HG02870 (cell line): ENCODE data around the gene PNMA6A.
A peak's percentile ranks its signal among the peaks of the same experiment; 100 is the strongest.
"Not testable (repeated sequence)": the region's sequence is repeated elsewhere in the genome, so short reads cannot be mapped to it uniquely, and the experiment has no call there.

Experiments used
- ATAC-seq: cut with Tn5 transposase; IDR thresholded peaks from one replicate; pipeline ENCODE4 v1.9.1; 2021; ENCODE audit warnings: mild to moderate bottlenecking, moderate library complexity; ENCODE audit not compliant: unreplicated experiment

The PNMA6A gene

DNA sequence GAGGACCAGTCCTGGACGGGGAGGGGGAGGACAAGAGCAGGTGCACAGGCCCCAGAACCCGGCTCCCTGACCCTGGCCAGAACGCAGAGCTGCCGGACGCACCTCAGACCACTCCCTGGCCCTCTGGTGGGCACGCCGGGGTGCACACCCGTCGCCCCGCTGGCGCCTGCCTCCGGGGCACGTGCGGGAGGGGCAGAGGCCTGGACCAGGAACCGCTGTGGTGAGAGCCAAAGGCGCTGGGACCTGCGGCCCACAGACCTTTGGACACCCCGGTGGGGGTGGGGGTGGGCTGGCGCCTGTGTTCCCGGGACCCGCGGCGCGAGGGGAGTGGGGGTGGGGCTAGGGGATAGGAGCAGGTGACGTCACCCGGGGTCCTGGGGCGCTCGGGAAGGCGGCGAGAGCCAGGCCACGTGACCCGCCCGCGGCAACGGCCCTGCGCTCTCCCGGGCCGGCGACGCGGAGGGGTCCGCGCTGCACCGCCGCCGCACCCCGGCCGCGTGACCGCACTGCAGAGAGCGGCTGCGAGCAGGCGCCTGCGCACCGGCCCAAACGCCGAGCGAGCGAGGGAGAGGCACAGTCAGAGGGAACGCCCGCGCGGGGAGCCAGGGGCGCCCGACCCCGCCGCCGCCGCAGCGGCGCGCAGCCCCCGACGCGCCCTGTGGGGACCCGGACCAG, at the start of gene PNMA6A:
PNMA6A (plus strand) TSS at position 546 of the 675 bp plus-strand sequence. CDS start 609 bp downstream, outside the sequence.
- ATAC-seq, result not testable (repeated sequence)

DNA sequence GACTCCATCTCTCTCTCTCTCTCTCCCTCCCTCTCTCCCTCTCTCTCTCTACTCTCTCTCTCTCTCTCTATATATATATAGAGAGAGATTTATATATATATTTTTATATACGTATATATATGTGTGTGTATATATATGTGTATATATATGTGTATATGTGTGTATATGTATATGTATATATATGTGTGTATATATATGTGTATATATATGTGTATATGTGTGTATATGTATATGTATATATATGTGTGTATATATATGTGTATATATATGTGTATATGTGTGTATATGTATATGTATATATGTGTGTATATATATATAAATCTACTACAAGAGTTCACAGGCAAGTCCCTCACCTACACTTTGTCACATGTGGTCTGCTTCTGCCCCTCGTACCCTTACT, 45.8 kb upstream of the PNMA6A start:
- not testable (repeated sequence) for ATAC-seq

DNA sequence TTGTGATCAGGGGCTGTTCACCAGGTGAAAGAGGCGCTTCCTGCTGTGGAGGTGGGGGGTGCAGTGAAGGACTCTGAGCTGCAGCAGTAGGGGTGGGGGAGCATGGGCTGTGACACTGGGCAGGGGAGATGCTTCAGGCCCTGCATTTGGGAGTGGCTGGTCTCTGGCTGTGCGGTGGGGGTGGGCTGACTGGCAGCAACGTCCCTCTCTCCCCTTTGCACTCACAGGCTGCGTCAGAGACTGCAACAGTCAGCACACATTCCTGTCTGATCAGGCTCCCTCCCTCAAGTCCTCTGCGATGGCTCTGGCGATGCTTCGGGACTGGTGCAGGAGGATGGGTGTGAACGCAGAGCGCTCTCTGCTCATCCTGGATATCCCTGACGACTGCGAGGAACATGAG, 43.8 kb upstream of the PNMA6A start:
- ATAC-seq, result not testable (repeated sequence)

DNA sequence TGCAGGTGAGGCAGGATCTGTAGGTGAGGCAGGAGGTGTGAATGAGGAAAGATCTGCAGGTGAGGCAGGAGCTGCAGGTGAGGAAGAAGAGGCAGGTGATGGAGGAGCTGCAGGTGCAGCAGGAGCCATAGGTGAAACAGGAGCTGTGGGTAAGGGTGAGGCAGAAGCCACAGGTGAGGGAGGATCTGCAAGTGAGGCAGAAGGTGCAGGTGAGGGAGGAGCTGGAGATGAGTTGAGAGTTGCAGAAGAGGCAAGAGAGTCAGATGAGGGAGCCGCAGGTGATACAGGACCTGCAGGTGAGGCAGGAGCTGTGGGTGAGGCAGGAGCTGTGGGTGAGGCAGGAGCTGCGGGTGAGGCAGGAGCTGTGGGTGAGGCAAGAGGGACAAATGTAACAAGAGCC, 43.1 kb upstream of the PNMA6A start:
- no peak for ATAC-seq

DNA sequence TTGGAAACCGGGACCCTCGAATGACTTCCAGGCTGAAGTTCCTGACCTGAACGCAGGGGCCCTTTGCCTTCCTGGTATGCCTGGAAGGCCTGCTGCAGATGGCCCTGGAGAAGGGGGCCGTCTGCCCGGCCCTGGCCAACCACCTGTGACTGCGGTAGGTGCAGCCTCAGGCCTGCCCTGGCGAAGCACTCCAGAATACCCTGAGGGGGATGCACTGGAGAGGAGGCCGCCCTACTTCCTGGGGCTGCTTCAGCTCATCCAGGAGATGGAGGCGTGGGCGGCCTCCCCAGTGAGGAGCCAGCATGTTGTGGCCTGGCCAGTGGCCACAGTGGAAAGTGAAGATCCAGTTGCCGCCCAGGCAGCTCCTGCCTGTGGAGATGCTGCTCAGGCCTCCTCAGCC, 42.4 kb upstream of the PNMA6A start:
- ATAC-seq, result no peak

DNA sequence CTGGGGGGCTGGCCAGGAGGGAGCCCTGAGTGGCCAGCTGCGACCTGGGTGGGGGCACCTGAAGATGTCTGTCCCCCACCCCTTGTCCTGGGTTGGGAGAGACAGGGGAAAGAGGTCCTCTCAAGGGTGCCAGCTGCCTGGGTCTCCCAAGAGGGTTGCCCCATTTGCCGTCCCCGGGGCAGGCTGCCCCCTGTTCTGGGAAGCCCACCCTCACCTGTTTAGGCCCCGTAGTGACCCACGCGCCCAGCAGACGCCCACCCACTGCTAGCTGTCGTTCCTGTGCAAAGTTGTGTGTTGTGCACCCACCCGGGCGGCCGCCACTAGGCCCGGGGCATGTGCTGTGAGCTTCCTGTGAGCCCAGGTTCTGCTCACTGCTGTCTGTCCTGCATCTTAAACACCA, 41.5 kb upstream of the PNMA6A start:
- ATAC-seq, result no peak

DNA sequence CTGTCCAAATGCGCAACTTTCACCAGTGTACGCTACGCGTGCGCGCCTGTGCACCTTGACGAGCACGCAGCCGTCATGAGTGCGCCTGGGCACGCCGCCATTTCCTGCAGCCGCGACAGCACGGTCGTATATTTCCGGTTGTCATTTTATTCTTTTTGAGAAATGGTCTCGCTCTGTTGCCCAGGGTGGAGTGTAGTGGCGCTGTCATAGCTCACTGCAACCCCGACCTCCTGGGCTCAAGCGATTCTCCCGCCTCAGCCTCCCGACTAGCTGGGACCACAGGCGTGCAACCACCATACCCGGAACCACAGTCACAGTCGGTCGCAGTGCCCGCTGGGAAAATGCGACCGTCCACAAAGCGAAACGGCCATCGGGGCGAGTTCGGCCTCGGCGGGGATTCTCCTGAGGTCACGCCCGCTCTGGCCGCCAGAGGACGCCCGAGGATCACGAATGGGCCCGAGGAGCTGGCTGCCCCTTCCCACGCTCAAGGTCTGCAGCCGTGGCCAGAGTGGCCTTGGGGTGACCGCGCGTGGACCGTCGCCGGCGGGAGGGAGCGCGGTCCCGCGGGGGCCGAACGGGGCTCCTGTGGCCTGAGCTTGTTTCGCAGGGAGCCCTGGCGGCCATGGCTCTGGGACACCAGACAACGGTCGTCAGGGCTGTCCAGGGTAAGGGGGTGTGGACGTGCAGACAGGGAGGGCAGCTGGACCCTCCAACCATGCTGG, 39.7 kb upstream of the PNMA6A start:
- peak; percentile 53 for ATAC-seq

DNA sequence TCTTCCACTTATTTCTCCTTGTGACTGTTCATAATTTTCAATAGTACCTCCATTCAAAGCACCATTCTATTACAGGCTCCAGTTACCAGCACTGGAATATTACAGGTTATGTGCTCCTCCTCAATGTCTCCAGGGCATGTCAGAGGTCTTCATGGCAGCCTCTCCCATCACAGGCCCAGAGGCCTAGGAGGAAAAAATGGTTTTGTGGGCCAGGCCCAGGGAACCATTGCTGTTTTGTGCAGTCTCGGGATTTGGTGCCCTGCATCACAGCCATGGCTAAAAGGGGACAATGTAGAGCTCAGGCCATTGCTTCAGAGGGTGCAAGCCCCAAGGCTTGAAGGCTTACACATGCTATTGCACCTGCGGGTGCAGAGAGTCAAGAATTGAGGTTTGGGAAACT, 23.2 kb upstream of the PNMA6A start:
- ATAC-seq, result no peak

DNA sequence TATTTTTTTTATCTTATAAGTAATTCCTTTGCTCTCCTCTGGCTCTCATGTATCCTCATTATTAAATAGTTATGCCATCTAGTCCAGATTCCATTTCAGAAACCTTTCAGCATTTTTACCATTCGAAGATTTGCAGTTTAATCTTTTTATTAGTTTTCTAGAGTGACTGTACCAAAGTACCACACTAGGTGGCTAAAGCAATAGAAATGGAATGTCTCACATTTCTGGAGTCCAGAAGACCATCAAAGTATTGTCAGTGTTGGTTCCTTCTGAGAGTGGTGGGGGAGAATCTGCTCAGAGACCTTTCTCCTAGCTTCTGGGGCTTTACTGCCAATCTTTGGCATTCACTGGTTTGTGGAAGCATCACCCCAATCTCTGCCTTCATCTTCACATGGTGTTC, 19.7 kb upstream of the PNMA6A start:
- ATAC-seq, result no peak

DNA sequence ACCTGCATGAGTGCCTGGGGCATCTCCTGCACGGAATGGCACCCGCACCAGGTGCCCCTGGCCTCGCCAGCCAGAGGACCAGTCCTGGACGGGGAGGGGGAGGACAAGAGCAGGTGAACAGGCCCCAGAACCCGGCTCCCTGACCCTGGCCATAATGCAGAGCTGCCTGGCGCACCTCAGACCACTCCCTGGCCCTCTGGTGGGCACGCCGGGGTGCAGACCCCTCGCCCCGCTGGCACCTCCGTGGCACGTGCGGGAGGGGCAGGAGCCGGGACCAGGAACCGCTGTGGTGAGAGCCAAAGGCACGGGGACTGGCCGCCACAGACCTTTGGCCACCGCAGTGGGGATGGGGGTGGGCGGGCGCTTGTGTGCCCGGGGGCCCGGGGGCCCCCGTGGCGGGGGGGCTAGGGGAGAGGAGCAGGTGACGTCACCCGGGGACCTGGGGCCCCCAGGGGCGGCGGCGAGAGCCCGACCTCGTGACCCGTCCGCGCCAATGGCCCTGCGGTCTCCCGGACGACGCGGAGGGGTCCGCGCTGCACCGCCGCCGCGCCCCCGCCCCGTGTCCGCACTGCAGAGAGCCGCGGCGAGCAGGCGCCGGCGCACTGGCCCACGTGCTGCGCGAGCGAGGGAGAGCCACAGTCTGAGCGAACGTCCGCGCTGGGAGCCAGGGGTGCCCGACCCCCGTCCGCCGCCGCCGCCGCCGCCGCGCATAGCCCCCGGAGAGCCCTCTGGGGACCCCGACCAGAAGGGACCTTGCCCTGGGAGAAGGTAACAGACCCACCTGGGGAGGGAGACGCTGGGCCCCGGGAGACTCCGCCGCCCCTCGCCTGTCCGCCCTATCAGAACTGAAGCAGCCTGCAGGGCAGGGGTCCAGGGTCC, 16.1 kb upstream of the PNMA6A start, which contains the start of gene PNMA3:
PNMA3 (plus strand) TSS at position 600 of the 879 bp plus-strand sequence. CDS start 586 bp downstream, outside the sequence.
- ATAC-seq, result no peak

DNA sequence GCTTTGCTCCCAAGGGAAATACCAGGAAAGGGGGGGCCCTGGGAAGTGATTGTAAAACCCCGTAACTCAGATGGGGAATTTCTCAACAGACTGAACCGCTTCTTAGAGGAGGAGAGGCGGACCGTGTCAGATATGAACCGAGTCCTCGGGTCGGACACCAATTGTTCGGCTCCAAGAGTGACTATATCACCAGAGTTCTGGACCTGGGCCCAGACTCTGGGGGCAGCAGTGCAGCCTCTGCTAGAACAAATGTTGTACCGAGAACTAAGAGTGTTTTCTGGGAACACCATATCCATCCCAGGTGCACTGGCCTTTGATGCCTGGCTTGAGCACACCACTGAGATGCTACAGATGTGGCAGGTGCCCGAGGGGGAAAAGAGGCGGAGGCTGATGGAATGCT, 15.0 kb upstream of the PNMA6A start:
- no peak for ATAC-seq

DNA sequence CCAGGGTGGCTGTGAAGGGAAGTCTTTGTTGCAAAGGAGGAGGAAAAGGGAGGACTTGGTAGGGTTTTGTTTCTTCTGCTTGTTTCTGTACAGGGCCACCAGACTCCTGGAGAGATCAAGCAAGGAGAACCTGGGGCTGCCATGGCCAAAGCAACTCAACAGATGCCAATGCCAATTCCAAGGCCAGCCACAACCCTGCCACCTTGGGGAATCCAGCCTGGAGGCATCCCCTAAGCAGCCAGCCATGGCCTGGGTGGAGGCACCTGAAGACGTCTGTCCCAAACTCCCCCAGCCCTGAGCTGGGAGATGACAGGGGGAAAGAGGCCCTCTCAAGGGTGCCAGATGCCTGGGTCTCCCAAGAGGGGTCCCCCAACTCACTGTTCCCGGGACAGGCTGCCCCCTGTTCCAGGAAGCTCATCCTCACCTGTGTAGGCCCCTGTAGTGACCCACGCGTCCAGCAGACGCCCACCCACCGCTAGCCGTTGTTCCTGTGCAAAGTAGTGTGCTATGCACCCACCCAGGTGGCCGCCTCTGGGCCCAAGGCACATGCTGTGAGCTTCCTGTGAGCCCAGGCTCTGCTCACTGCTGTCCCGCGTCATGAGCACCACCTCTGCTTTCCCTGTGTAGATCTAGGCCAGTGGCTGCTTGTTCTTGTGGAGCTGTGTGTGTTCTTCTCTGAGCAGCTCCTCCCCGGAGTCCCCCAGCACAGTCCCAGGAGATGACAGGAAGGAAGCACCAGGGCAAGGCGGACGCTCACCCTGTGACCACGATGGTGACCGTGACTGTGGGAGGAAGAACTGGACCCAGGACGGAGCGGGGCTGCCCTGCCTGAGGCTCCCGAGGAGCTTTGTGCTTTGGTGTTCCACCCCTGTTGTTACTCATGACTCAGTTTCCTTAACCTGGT, 12.8 kb upstream of the PNMA6A start:
- ATAC-seq, result no peak

DNA sequence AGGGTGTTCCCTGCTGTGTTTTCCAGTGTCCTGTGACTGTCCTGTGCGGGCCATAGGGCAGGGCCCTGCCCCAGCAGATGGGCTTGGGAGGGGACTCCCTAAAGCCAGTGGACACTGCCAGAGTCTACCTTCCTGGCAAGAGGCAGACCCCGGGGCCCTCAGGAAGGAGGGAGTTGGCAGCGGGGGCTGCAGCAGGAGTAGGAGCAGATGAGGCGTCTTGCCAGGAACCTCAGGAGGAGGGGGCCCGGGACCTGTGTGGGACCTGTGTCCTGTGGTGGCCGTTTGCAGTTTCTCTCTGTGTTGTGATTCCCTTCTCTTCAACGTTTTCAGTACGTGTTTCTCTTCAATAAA, 12.2 kb upstream of the PNMA6A start:
- no peak for ATAC-seq

DNA sequence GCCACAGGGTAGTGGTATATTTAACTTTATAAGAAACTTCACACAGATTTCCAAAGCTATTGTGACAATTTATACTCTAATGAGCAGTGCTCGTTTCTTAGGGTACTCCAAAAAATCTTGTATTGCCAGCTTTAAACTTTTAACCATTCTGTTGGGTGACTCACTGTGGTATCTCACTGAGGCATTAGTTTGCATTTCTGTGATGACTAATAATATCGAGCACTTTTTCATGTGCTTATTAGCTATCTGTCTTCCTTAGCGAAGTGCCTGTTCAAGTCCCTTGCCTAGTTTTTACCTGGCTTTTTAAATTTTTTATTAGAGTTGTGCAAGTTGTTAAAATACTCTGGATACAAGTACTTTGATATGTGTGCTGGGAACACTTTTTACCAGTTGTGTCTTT, 10.5 kb upstream of the PNMA6A start:
- ATAC-seq, result no peak

DNA sequence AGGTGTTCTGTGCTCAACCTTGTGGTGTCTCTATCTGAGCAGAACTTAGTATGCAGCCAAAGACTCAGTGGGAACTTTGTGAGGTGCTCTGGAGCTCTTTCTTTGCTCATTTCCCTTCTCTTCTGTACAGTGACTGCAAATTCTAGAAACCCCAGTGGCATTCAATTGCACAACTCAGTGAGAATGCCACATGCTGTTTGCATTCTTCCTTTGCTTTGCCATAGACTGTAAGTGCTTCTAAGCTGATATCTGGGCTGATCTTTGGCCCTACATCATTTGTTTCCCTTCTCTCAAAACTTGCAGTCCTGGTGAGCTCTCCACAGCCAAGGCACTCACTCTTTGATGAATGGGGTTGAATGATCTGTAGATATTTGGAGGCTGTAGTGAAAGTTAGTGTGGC, 8.9 kb upstream of the PNMA6A start:
- ATAC-seq, result no peak

DNA sequence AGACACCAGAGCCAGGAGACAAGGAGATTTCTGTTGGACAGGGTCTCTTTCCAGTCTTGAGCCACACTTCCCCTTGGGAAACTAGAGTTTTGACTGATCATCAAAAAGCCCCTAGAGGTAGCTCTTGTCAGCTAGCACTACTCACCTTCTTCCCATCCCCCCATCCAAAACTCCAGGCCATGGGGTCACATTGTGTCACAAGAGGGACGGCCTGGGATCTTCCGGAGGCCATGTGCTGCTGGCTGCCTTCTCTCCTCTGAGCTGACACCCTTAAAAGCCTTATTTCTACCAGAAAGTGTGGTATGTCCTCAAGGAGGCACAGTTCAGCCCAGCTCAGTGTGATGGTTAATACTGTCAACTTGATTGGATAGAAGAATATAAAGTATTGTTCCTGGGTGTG, 8.2 kb upstream of the PNMA6A start:
- no peak for ATAC-seq

DNA sequence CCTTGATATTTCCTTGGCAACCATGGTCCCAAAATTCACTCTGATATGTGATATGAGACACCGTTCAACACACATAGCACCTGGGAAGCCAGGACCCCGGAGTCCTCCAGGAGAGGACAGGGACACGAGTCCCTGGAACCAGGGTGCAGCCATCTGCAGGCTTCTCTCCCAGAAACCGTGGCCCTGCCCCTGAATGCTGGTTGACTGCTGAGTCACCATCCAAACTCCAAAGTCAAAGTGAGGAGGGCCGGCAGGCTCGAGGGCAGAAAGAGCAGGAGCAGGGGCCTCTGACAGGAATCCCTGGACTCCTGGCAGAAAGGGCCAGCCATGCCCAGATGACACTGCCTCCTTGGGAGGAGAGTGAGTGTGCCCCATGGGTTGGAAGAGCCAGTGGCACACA, 6.9 kb upstream of the PNMA6A start:
- no peak for ATAC-seq

DNA sequence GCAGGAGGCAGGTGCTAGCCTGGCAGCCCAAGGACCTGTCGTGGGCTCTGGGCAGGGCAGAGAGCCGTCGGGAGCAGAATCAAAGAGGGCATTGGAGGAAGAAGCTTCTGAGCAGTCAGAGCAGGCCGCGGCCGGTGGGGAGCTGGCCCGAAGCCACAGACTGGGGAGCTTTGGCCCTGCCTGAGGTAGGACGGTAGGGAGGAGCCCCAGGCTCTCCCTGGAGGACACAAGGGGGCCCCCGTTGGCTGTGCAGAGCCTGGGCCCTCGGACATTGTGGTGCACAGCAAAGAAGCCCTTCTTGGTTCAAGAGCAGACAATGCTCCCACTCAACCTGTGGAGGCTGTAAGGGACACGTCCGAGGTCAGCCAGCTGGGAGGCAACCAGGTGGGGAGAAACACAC, 5.9 kb upstream of the PNMA6A start:
- not testable (repeated sequence) for ATAC-seq

DNA sequence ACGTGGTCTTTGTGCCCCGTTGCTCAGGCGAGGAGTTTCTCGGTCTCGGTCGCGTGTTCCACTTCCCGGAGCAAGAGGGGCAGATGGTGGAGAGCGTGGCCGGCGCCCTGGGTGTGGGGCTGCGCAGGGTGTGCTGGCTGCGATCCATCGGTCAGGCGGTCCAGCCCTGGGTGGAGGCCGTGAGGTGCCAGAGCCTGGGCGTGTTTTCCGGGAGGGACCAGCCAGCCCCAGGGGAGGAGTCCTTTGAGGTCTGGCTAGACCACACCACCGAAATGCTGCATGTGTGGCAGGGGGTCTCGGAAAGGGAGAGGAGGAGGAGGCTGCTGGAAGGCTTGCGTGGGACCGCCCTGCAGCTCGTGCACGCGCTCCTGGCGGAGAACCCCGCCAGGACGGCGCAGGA, 1.1 kb downstream of the PNMA6A start:
- not testable (repeated sequence) for ATAC-seq

DNA sequence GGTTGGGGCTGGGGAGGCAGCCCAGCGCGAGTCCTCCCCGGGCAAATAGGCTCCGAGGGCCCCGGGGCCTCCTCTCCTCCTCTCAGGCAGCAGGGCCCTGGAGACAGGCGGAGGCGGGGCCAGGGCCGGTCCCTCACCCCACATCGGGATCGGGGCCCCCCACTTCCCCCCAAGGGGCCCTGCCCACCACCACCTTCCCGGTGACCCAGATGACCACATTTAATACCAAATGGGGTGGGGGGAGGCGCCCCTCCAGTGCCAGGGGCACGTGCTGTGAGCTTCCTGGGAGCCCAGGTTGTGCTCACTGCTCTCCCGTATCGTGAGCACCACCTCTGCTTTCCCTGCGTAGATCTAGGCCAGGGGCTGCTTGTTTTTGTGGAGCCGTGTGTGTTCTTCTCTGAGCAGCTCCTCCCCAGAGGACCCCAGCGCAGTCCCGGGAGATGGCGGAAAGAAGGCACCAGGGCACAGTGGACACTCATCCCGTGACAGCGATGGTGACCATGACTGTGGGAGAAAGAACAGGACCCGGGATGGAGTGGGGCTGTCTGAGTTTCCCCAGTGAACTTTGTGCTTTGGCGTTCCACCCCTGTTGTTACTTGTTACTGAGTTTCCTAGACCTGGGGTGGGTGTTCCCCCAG, 2.1 kb downstream of the PNMA6A start:
- no peak for ATAC-seq
